Measurements from ENCODE around the gene PTTG2.

DNA sequence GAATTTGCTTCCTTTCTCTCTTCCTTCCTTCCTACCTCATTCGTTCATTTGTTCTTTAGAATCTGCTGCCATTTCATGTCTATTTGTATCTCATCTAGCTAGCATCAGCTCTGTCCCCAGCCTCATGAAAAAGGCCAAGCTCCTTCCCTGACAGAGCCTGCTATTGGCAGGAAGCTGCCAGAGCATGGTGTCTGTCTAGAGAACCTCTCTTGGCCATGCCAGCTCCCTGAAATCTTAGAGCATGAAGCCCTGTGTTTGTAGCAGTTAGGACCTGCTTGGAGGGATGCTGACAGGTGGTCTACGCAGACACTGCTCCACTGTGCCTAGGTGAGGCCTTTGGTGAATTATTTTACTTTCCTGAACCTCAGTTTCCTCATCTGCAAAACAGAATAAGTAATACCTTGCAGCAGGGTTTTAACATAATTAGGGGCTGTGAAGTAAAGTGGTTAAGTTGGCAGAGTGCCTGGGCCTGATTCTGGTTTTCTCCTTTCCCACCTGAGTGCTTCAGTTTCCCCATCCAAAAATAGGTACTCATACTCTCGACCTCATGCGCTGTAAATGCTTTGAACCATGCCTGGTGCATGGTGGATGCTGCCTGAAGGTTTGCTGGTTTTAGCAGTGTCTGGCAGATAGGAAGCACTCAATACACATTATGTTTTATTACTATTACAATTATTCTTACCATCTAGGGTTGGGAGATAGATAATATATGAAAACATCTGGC is 4.7 kb downstream of the PTTG2 start:
- TF ChIP-seq MAX (IDR thresholded peaks at IDR 0.05; ENCODE audit: low read depth) = no peak
- TF ChIP-seq, protein P1, sequence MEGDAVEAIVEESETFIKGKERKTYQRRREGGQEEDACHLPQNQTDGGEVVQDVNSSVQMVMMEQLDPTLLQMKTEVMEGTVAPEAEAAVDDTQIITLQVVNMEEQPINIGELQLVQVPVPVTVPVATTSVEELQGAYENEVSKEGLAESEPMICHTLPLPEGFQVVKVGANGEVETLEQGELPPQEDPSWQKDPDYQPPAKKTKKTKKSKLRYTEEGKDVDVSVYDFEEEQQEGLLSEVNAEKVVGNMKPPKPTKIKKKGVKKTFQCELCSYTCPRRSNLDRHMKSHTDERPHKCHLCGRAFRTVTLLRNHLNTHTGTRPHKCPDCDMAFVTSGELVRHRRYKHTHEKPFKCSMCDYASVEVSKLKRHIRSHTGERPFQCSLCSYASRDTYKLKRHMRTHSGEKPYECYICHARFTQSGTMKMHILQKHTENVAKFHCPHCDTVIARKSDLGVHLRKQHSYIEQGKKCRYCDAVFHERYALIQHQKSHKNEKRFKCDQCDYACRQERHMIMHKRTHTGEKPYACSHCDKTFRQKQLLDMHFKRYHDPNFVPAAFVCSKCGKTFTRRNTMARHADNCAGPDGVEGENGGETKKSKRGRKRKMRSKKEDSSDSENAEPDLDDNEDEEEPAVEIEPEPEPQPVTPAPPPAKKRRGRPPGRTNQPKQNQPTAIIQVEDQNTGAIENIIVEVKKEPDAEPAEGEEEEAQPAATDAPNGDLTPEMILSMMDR (IDR thresholded peaks at IDR 0.05) = no peak

All from SK-N-SH (cell line).